Activated B cell treated with CpG ODN at 0.5 μM for 24 hours (primary cell): ENCODE results near the gene ARHGEF11. TPM values are rescaled to one million over a fixed set of nuclear protein-coding genes. Genes with fewer than 3 reads are reported as not detected.

Experiments
- ATAC-seq: fragments of 200-7000 bp; cut with Tn5 transposase; one replicate; pipeline ENCODE4 v1.10.0; 2021; ENCODE audit warnings: low read depth, mild to moderate bottlenecking, moderate library complexity
- CTCF ChIA-PET: fragments of 350-600 bp; sonication (Branson Sonifier 250); formaldehyde crosslinking; loops from one replicate; lab custom pipeline; 2021; ENCODE audit warnings: antibody characterized with exemption; lab: Charles Lee
- POLR2A ChIA-PET: fragments of 350-600 bp; sonication (Branson Sonifier 250); formaldehyde crosslinking; loops from one replicate; lab custom pipeline; 2021; ENCODE audit warnings: antibody characterized with exemption; lab: Charles Lee
- DNase-seq: peaks from one replicate; pipeline ENCODE4 v3.0.0; 2022
- H3K27ac Mint-ChIP-seq: one replicate; pipeline ENCODE4 v1.8.0; 2020; ENCODE audit warnings: mixed read lengths
- H3K27me3 Mint-ChIP-seq: one replicate; pipeline ENCODE4 v1.8.0; 2021; ENCODE audit warnings: mixed read lengths
- H3K36me3 Mint-ChIP-seq: one replicate; pipeline ENCODE4 v1.8.0; 2021; ENCODE audit warnings: low read depth, mixed read lengths
- H3K4me1 Mint-ChIP-seq: one replicate; pipeline ENCODE4 v1.8.0; 2021; ENCODE audit warnings: mixed read lengths
- H3K4me3 Mint-ChIP-seq: one replicate; pipeline ENCODE4 v1.8.0; 2020; ENCODE audit warnings: mild to moderate bottlenecking, mixed read lengths
- H3K9me3 Mint-ChIP-seq: one replicate; pipeline ENCODE4 v1.8.0; 2020; ENCODE audit warnings: mixed read lengths
- CTCF ChIP-seq: fragments of 200-600 bp; IDR thresholded peaks from one replicate; pipeline ENCODE4 v1.8.0; 2022; ENCODE audit warnings: antibody characterized with exemption, mild to moderate bottlenecking
- intact Hi-C: fragments of 100-400 bp; cut with micrococcal nuclease; formaldehyde crosslinking; loops from one replicate; pipeline ENCODE4 v1.15.1; 2024
- total RNA-seq: library from RNA; stranded (reverse); gene quantifications from 2 replicates; pipeline ENCODE4 v1.2.3, GENCODE V29; 2022

ARHGEF11 gene
- total RNA-seq, 1 donor from 2014 or later, result 0.95 TPM

- intact Hi-C loops, result no loop called here
- peaks cover 22% of the 10 kb centered on the region for H3K27me3 Mint-ChIP-seq
- H3K36me3 Mint-ChIP-seq, result no peaks in the 10 kb centered on the region
- no peak for DNase-seq
- TF ChIP-seq CTCF, result no peak
- H3K4me3 Mint-ChIP-seq, result no peak overlapping the region
- no peak for ATAC-seq
- ChIA-PET POLR2A (no interaction called here), CTCF (no interaction called here)
- H3K9me3 Mint-ChIP-seq, result no peaks in the 10 kb centered on the region
- no peak overlapping the region for H3K27ac Mint-ChIP-seq
- no peaks in the 10 kb centered on the region for H3K4me1 Mint-ChIP-seq
Observed at GRCh38 chr1:157006676-157007075, 38.9 kb downstream of the ARHGEF11 start.

- ChIA-PET POLR2A (no interaction called here), CTCF (no interaction called here)
- ATAC-seq, result no peak
- H3K9me3 Mint-ChIP-seq, result no peaks in the 10 kb centered on the region
- no peaks in the 10 kb centered on the region for H3K36me3 Mint-ChIP-seq
- H3K4me3 Mint-ChIP-seq, result no peak overlapping the region
- no peak overlapping the region for H3K27ac Mint-ChIP-seq
- intact Hi-C loops, result no loop called here
- no peaks in the 10 kb centered on the region for H3K4me1 Mint-ChIP-seq
- DNase-seq, result no peak
- no peak for TF ChIP-seq CTCF
- peaks cover 19% of the 10 kb centered on the region for H3K27me3 Mint-ChIP-seq
Observed at GRCh38 chr1:157005965-157006364, 39.6 kb downstream of the ARHGEF11 start.

GRCh38 chr1:157004806-157005205, 40.7 kb downstream of the ARHGEF11 start:
- no peak for DNase-seq
- CTCF ChIA-PET, result no interaction called here
- peaks cover 18% of the 10 kb centered on the region for H3K27me3 Mint-ChIP-seq
- no peak for TF ChIP-seq CTCF
- ATAC-seq, result no peak
- H3K4me1 Mint-ChIP-seq, result no peaks in the 10 kb centered on the region
- POLR2A ChIA-PET, result no interaction called here
- no peaks in the 10 kb centered on the region for H3K36me3 Mint-ChIP-seq
- intact Hi-C loops, result no loop called here
- no peak overlapping the region for H3K4me3 Mint-ChIP-seq
- no peak overlapping the region for H3K27ac Mint-ChIP-seq
- no peaks in the 10 kb centered on the region for H3K9me3 Mint-ChIP-seq

- ChIA-PET CTCF (no interaction called here), POLR2A (no interaction called here)
- no peaks in the 10 kb centered on the region for H3K36me3 Mint-ChIP-seq
- no peaks in the 10 kb centered on the region for H3K9me3 Mint-ChIP-seq
- H3K27me3 Mint-ChIP-seq, result peaks cover 20% of the 10 kb centered on the region
- DNase-seq, result no peak
- no peak overlapping the region for H3K27ac Mint-ChIP-seq
- no peak overlapping the region for H3K4me3 Mint-ChIP-seq
- no peak for ATAC-seq
- TF ChIP-seq CTCF, result no peak
- intact Hi-C loops, result no loop called here
- H3K4me1 Mint-ChIP-seq, result no peaks in the 10 kb centered on the region
Observed at GRCh38 chr1:157004327-157004726, 41.2 kb downstream of the ARHGEF11 start.

- TF ChIP-seq CTCF, result no peak
- Mint-ChIP-seq H3K36me3 (no peaks in the 10 kb centered on the region), H3K4me1 (no peaks in the 10 kb centered on the region), H3K27me3 (peaks cover 22% of the 10 kb centered on the region), H3K9me3 (no peaks in the 10 kb centered on the region), H3K4me3 (no peak overlapping the region), H3K27ac (no peak overlapping the region)
- CTCF ChIA-PET, result no interaction called here
- POLR2A ChIA-PET, result no interaction called here
- intact Hi-C loops, result no loop called here
- DNase-seq (no peak), ATAC-seq (no peak)
Observed at GRCh38 chr1:157001304-157001703, 44.2 kb downstream of the ARHGEF11 start.
